GM23248 (cell line): ENCODE results near the gene PATE1.

ENCODE experiments used
- EZH2 ChIP-seq: fragments of 200-600 bp; sonication (generic); IDR thresholded peaks from 2 replicates; pipeline ENCODE4 v1.6.1; 2018; ENCODE audit warnings: antibody characterized with exemption, mild to moderate bottlenecking; ENCODE audit not compliant: insufficient read depth, poor library complexity, severe bottlenecking
- EZH2phosphoT487 ChIP-seq: fragments of 200-600 bp; sonication (generic); IDR thresholded peaks from 2 replicates; pipeline ENCODE4 v1.6.1; 2018; ENCODE audit warnings: antibody characterized with exemption, moderate library complexity, mild to moderate bottlenecking, low read depth; ENCODE audit not compliant: insufficient read depth

DNA sequence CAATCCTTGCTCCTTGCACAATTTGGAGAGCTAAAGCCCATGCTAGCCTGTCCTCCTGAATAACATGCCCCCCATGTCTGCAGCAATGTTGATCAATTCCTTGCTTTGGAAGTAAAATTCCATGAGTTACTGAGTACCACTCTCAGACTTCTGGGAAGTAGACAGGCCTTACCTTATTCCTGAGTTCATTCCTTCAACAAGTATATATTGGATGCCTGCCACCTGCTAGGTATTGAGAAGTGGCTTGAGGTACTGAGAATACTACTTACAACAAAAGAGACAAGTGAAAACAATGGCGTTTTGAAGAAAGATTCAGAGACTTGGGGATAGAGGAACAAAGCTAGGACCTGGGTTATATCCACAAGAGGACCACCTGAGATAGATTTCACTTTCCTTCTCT is 20.2 kb downstream of the PATE1 start:
- TF ChIP-seq EZH2 (no peak), EZH2phosphoT487 (no peak)
